GM10266 (cell line): Measurements from ENCODE around the gene GRK4.

ENCODE experiments used
- DNase-seq: peaks from one replicate; pipeline ENCODE4 v3.0.0; 2012; ENCODE audit errors: extremely low spot score
- CTCF ChIP-seq: IDR thresholded peaks from 2 replicates; pipeline ENCODE4 v1.5.1; 2012; ENCODE audit warnings: mild to moderate bottlenecking, low read depth; ENCODE audit not compliant: control insufficient read depth, insufficient read depth; ENCODE audit errors: missing control alignments

Gene GRK4

GRCh38 chr4:3029464-3029863 is 66.1 kb downstream of the GRK4 start:
- no peak for TF ChIP-seq CTCF
- DNase-seq, result no peak

GRCh38 chr4:3030566-3031356 is 67.4 kb downstream of the GRK4 start:
- no peak for DNase-seq

GRCh38 chr4:3031357-3032082 is 68.1 kb downstream of the GRK4 start:
- DNase-seq, result no peak
- TF ChIP-seq CTCF, result no peak

More at GRCh38 chr4:3030566-3031356, 67.4 kb downstream of the GRK4 start:
- TF ChIP-seq CTCF, result no peak

GRCh38 chr4:3034231-3034630 is 70.9 kb downstream of the GRK4 start:
- DNase-seq, result no peak
- TF ChIP-seq CTCF, result no peak

- no peak for DNase-seq
- TF ChIP-seq CTCF, result no peak
Measured at GRCh38 chr4:3035249-3035648, 71.9 kb downstream of the GRK4 start.

GRCh38 chr4:3035674-3036073 is 72.3 kb downstream of the GRK4 start:
- no peak for TF ChIP-seq CTCF
- DNase-seq, result no peak
